Measurements from ENCODE around the gene JCHAIN. TPM values are rescaled to one million over a fixed set of nuclear protein-coding genes. Genes with fewer than 3 reads are reported as not detected.
A peak's percentile ranks its signal among the peaks of the same experiment; 100 is the strongest.

JCHAIN gene
- total and polyA plus RNA-seq, 9 of the 15 experiments (the other 6 are each of a cell fraction or from before 2014, with no cell fraction given): 0.04 to 0.68 (median 0.26) TPM; not detected in 5

DNA sequence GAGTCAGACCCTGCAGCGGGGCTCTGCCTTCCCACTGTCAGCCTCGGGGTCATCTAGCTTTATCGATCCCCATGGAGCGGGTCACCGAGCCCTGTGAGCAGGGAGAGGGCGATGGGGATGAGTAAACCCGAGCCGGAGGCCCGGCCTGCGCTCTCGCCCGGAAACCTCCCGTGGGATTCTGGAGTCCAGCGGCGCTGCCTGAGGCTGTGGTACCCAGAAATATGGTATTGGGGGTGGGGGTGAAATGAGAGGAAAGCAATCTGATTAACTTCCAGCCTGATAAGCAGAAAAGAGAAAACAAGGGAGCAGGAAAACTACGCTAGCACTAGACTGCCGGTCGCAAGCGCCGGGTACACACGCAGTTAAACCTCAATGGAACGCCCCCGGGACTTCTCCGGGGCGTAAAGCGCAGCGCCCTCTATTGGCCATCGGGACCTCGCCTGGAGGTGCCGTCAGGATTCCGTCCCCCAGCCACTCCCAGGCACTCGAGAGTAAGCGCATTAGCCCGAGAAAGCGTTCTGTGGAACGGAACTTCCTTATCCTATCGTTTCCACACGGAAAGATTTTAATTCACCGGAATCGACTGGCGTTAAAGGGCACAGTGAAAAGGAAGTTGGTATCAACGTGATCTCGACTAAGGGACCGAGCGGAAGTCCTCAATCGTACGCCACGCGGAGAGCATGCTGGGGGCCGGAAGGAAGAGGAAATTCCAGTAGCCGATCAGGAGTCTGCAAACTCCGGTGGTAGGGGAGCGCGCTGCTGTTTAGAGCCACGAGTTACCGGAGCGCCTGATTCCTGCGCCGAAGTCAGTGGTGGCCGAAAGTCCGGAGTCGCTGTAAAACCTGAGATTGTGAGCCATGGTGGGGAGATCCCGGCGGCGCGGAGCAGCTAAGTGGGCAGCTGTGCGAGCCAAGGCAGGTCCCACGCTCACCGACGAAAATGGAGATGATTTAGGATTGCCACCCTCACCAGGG is 21.8 kb upstream of the JCHAIN start, which contains the start of gene UTP3 (continued):
- TF ChIP-seq MGA (IDR thresholded peaks at IDR 0.05) (peak; percentile 77), MBD1 (CRISPR knock-in tag; IDR thresholded peaks at IDR 0.05) (no peak), PRPF4 (IDR thresholded peaks at IDR 0.05; ENCODE audit: insufficient read depth, low read depth, low read length, poor library complexity, severe bottlenecking) (no peak), TGIF2 (CRISPR knock-in tag; IDR thresholded peaks at IDR 0.05) (no peak), ZSCAN29 (IDR thresholded peaks at IDR 0.05) (no peak), GTF2E2 (tag; IDR thresholded peaks at IDR 0.05) (peak; percentile 74), ZNF717 (CRISPR knock-in tag; IDR thresholded peaks at IDR 0.05) (no peak), XRCC5 (IDR thresholded peaks at IDR 0.05; ENCODE audit: low read depth, low read length) (peak; percentile 99)
- TF ChIP-seq, protein P1, sequence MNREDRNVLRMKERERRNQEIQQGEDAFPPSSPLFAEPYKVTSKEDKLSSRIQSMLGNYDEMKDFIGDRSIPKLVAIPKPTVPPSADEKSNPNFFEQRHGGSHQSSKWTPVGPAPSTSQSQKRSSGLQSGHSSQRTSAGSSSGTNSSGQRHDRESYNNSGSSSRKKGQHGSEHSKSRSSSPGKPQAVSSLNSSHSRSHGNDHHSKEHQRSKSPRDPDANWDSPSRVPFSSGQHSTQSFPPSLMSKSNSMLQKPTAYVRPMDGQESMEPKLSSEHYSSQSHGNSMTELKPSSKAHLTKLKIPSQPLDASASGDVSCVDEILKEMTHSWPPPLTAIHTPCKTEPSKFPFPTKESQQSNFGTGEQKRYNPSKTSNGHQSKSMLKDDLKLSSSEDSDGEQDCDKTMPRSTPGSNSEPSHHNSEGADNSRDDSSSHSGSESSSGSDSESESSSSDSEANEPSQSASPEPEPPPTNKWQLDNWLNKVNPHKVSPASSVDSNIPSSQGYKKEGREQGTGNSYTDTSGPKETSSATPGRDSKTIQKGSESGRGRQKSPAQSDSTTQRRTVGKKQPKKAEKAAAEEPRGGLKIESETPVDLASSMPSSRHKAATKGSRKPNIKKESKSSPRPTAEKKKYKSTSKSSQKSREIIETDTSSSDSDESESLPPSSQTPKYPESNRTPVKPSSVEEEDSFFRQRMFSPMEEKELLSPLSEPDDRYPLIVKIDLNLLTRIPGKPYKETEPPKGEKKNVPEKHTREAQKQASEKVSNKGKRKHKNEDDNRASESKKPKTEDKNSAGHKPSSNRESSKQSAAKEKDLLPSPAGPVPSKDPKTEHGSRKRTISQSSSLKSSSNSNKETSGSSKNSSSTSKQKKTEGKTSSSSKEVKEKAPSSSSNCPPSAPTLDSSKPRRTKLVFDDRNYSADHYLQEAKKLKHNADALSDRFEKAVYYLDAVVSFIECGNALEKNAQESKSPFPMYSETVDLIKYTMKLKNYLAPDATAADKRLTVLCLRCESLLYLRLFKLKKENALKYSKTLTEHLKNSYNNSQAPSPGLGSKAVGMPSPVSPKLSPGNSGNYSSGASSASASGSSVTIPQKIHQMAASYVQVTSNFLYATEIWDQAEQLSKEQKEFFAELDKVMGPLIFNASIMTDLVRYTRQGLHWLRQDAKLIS (CRISPR knock-in tag; IDR thresholded peaks at IDR 0.05): no peak
